GM19099 (cell line): ENCODE data around the gene SDCBP2.

ENCODE experiments used
- POLR2A ChIP-seq: IDR thresholded peaks from 3 replicates; pipeline ENCODE4 v1.6.1; 2011; ENCODE audit warnings: low read depth; ENCODE audit not compliant: insufficient read length; ENCODE audit errors: extremely low read depth

Gene SDCBP2

GRCh38 chr20:1367479-1367878 lies 38.5 kb upstream of the SDCBP2 start:
- TF ChIP-seq POLR2A, result no peak

DNA sequence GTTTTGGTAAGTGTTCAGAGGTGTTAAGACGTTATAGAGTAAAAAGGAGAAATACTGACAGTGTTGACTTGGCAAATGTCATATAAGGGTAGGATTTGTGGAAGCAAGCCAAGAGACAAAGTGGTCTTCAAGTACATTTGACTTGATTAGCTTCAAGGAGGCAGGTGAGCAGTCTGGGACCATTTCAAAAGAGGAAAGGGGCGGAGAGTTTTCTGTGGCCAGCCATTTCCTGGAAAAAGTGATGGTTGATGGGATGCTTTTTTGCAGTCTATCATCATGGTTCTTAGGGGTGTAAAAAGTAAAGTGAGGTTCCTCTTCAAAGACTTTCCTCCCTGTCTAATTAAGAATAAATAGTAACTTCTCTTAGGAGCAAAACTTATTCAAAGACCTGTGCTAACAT lies 35.2 kb upstream of the SDCBP2 start:
- no peak for TF ChIP-seq POLR2A

DNA sequence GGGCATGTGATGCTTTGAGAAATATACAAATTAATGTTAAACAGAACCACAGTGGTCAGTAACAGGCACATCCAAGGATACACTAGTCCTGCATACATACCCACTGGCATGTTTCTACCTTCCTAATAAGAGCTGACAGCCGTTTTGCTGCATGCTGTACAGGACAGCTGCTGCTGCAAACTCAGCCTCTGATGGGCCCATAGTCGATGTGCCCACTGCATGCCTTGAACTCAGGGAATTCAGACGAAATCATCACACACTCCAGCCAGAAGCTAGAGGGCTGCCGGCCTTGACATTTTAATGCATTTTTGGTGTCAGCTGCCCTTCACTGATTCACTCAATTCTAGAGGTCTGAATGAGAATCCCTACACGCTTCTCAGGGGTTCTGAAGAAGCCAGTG lies 34.6 kb upstream of the SDCBP2 start:
- no peak for TF ChIP-seq POLR2A

DNA sequence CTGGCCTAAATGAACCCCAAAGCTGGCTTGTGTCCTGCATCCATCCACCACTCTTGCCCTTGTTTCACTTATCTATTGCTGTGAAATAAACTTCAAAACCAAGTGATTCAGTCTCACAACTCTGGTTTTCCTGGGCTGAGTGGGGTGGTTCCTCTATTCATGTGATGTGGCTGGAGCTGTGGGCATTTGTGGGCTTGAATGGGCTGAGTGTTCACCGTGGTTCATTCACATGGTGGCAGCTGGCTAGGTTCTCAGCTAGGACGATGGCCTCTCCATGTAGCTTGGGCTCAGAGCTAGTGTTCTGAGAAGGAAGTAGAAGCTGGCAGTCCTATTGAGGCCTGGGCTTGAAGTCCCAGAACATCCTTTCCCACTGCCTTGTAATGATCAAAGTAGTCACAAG lies 33.5 kb upstream of the SDCBP2 start:
- no peak for TF ChIP-seq POLR2A

- TF ChIP-seq POLR2A, result no peak
Measured at GRCh38 chr20:1360094-1360846, 31.3 kb upstream of the SDCBP2 start.

DNA sequence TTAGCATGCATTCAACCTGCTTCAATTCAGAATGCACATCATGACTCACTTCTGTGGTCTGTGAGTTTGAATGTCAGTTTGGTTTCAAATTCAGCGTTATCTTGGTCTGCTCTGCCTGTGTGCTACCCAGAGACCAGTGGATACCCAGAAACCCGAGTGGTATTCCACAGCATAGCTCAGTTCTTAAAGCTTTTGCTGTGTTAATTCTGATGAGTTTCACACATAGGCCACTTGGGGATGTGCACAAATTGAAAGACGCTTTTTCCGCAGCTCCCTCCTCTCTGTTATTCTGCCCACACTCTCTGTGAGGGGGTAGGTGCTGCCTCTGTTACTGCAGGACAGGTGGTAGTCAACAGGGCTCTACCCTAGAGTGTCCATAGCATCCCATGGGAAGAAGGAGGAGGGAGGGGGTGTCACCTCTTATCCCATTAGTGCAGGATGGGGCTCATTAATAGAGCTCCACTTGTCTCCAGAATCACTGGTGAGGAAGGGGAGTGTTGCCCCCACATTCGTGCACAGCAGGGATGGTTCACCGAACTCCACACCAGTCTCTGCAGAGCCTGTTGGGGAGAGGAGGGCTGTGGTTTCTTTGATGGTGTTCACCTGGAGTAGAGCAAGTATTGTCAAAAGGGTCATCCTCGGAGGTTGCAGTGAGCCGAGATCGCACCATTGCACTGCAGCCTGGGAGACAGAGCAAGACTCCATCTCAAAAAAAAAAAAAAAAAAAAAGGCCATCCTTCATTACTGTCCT lies 29.2 kb upstream of the SDCBP2 start:
- TF ChIP-seq POLR2A, result no peak

- TF ChIP-seq POLR2A, result no peak
Measured at GRCh38 chr20:1353956-1354355, 25.0 kb upstream of the SDCBP2 start.

- no peak for TF ChIP-seq POLR2A
Measured at GRCh38 chr20:1346315-1346969, 17.5 kb upstream of the SDCBP2 start.

- no peak for TF ChIP-seq POLR2A
Measured at GRCh38 chr20:1345756-1346093, 16.8 kb upstream of the SDCBP2 start.

- TF ChIP-seq POLR2A, result no peak
Measured at GRCh38 chr20:1345030-1345755, 16.3 kb upstream of the SDCBP2 start.

DNA sequence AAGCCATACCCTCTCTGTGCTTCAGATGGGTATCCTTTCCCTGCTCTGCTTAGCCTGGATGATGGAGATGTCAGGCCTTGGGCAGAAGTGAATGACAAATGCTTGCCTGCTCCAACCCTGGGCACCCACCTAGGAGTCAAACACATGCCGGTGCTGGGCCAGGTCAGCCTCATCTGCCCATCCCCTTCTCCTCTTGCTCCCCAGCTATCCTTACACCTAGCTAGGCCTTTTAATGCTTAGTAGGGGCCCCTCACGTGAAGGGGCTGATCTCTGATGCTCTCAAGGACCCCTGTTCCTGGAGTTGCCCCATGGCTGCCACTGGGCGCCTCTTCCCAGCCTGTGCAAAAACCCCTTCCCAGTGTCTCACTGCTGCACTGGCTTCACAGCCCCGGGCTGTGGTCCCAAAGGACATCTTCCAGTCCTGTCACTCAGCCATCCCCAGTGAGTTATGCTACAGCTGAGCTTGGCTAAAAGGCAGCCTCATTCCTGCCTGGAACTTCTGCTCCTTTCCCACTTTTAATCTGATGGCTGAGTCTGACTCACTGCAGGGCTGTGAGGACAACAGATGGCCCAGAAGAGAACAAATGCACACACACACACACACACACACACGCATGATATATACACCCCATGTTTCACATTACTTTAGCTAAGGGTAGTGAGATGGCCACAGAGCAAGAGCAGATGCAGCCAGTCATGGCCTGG lies 12.8 kb upstream of the SDCBP2 start:
- TF ChIP-seq POLR2A, result no peak

- no peak for TF ChIP-seq POLR2A
Measured at GRCh38 chr20:1338801-1339200, 9.9 kb upstream of the SDCBP2 start.

DNA sequence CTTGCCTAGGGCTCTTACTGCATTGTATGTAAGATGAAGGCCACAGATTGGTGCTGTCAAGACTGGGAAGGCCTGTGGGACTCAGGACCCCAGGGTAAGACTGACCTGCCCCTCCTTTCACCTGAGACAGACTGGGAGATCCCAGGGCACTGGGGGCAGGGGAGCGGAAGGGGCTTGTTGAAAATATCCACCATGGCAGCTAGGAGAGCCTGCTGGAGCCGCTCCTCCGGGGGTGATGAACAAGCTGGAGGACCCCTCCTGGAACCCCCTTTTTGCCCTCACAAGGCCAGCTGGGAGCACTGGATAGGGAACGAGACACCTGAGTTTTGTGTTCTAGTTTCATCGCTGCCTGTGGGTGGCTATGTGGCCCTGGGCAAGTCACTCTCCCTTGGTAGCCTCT lies 9.2 kb upstream of the SDCBP2 start:
- no peak for TF ChIP-seq POLR2A

DNA sequence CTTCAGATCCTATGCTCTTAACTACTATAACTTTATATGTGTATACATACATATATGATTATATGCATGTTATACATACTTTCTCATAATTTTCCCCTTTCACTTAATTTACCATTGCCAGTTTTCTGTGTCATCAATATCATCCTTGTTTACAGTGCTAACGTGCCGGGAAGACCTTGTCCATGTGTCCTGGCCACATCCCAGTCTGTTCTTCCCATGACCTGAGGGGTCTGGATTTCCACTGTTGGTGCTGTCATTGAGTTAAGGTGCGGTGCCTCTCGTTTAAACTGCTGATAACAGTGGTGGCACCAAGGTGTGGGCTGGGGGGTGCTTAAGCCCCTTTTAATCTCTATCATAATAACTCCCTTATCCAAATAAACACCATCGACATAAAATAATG lies 8.5 kb upstream of the SDCBP2 start:
- no peak for TF ChIP-seq POLR2A
